OCI-LY7 (cell line): ENCODE data around the gene EML3. TPM values are rescaled to one million over a fixed set of nuclear protein-coding genes. Genes with fewer than 3 reads are reported as not detected.

ENCODE experiments used
- BruUV-seq: library from RNA; stranded (reverse); fragments of 400-500 nt; replicated peaks from 2 replicates; lab custom pipeline; 2021; lab: Mats Ljungman, UMichigan
- CTCF ChIA-PET: fragments of 300-600 bp; sonication (Branson Sonifier 250); formaldehyde crosslinking; loops from one replicate; lab custom pipeline; 2022; ENCODE audit warnings: antibody characterized with exemption; ENCODE audit not compliant: unreplicated experiment; lab: Charles Lee
- POLR2A ChIA-PET: fragments of 300-600 bp; sonication (Branson Sonifier 250); formaldehyde crosslinking; loops from one replicate; lab custom pipeline; 2022; ENCODE audit warnings: antibody characterized with exemption; lab: Charles Lee
- DNase-seq: peaks from one replicate; pipeline ENCODE4 v3.0.0-alpha.2; 2015; ENCODE audit warnings: low spot score
- H2AFZ ChIP-seq: fragments of 200-600 bp; sonication (generic), shearing (Covaris generic); 2 replicates; pipeline ENCODE4 v1.6.1; 2014; ENCODE audit warnings: mild to moderate bottlenecking, antibody characterized with exemption, low read length, moderate library complexity
- H3K27ac ChIP-seq: fragments of 200-600 bp; sonication (generic); 2 replicates; pipeline ENCODE4 v1.5.1; 2014; ENCODE audit warnings: mixed run types, low read depth, mild to moderate bottlenecking, moderate library complexity, low read length, inconsistent platforms; ENCODE audit not compliant: poor library complexity, severe bottlenecking
- H3K36me3 ChIP-seq: fragments of 200-600 bp; sonication (generic); 2 replicates; pipeline ENCODE4 v1.6.1; 2014; ENCODE audit warnings: mild to moderate bottlenecking, antibody characterized with exemption, low read length, moderate library complexity, mixed read lengths; ENCODE audit not compliant: insufficient read depth
- H3K4me1 ChIP-seq: fragments of 200-600 bp; sonication (generic); 2 replicates; pipeline ENCODE4 v1.5.1; 2014; ENCODE audit warnings: mild to moderate bottlenecking, low read length; ENCODE audit not compliant: insufficient read depth, poor library complexity, severe bottlenecking
- H3K4me2 ChIP-seq: fragments of 200-600 bp; sonication (generic); 2 replicates; pipeline ENCODE4 v1.6.1; 2014; ENCODE audit warnings: mild to moderate bottlenecking, low read length
- H3K4me3 ChIP-seq: fragments of 200-600 bp; sonication (generic); 2 replicates; pipeline ENCODE4 v1.5.1; 2014; ENCODE audit warnings: mild to moderate bottlenecking, low read depth, low read length; ENCODE audit not compliant: poor library complexity, severe bottlenecking
- H3K79me2 ChIP-seq: fragments of 200-600 bp; sonication (generic); 2 replicates; pipeline ENCODE4 v1.6.1; 2016; ENCODE audit warnings: low read depth, mild to moderate bottlenecking, low read length, moderate library complexity, mixed read lengths; ENCODE audit not compliant: insufficient read depth
- H3K9me2 ChIP-seq: fragments of 200-600 bp; sonication (generic); 2 replicates; pipeline ENCODE4 v1.6.1; 2016; ENCODE audit warnings: mild to moderate bottlenecking, low read length, mixed read lengths; ENCODE audit not compliant: insufficient read depth
- H3K9me3 ChIP-seq: fragments of 200-600 bp; sonication (generic); 2 replicates; pipeline ENCODE4 v1.6.1; 2014; ENCODE audit warnings: mild to moderate bottlenecking, mixed run types, low read length, mixed read lengths
- H4K20me1 ChIP-seq: fragments of 200-600 bp; sonication (generic); 2 replicates; pipeline ENCODE4 v1.6.1; 2014; ENCODE audit warnings: mild to moderate bottlenecking, antibody characterized with exemption, low read length, moderate library complexity, mixed read lengths; ENCODE audit not compliant: insufficient read depth
- EZH2phosphoT487 ChIP-seq: fragments of 200-600 bp; sonication (generic); IDR thresholded peaks from 2 replicates; pipeline ENCODE4 v1.6.1; 2018; ENCODE audit warnings: low read depth, borderline replicate concordance, mild to moderate bottlenecking, mixed run types, antibody characterized with exemption, low read length, moderate library complexity, mixed read lengths
- intact Hi-C: fragments of 100-400 bp; cut with micrococcal nuclease; formaldehyde crosslinking; loops from one replicate; pipeline ENCODE4 v1.10.0; 2022; ENCODE audit not compliant: unreplicated experiment
- total RNA-seq, 2 experiments: library from RNA; depleted of rRNA in 1 of 2; stranded (reverse); fragments of >200 nt in 1 of 2; shearing (Covaris generic) in 1 of 2; gene quantifications; 2 replicates each; pipeline ENCODE4 v1.2.3, GENCODE V29; 2014 to 2022
- TF ChIP-seq, protein P1 (sequence below): fragments of 200-600 bp; sonication (generic); conservative IDR thresholded peaks from 2 replicates; pipeline ENCODE4 v1.5.1; 2014; ENCODE audit warnings: mild to moderate bottlenecking, antibody characterized with exemption, low read length, moderate library complexity, mixed read lengths

EML3 gene
- total RNA-seq, 2 experiments from 2014 or later = 52.8 to 81.6 TPM

DNA sequence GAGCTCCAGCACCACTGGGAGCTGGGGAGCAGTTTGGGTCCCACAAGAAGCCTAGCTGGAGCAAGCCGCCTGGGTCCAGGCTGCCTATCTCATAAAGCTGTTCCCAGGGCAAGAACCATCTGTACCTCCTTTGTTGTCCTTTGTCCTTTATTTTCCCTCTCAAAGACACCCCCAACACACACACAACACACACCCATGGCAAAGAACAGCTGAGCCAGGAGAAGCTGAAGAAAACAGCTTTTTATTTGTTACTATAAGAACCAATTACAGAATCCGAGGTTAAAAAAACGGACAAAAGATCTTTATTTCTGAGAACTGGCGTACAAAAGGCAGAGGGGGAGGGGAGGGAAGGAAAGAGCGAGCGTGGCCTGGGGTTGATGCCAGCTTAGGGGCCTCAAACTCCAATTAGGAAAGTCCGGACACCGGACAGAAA, 19.6 kb downstream of the EML3 start:
- no TSS peak for BruUV-seq
- Histone ChIP-seq H3K4me3 (no peak overlapping the region), H3K27ac (peak overlapping the region; percentile 66), H3K36me3 (peaks cover 69% of the 10 kb centered on the region), H3K79me2 (peaks cover 29% of the 10 kb centered on the region; the same call in 1 of the 2 replicates), H3K9me3 (no peaks in the 10 kb centered on the region), H3K4me2 (peak overlapping the region; percentile 80), H4K20me1 (no peaks in the 10 kb centered on the region), H2AFZ (no peak overlapping the region), H3K4me1 (peaks cover 33% of the 10 kb centered on the region), H3K9me2 (no peaks in the 10 kb centered on the region)
- DNase-seq = no peak
- POLR2A ChIA-PET = interaction anchor here (1.3 to 3.3 kb wide), 6 partner anchors 8 to 71 kb away, joined by 3 to 37 read pairs (median 19); partner anchors contain the start of genes B3GAT3, C11orf98, CSKMT and EEF1G
- intact Hi-C loops = loop anchor here (5.0 to 10.0 kb wide), 3 partner anchors 74 to 242 kb away; partner anchors contain the start of genes C11orf98, CSKMT, HNRNPUL2 and STX5
- CTCF ChIA-PET = interaction anchor here (0.8 kb wide), 1 partner anchor 7 kb away, joined by 3 read pairs; no protein-coding TSS in a partner anchor
- TF ChIP-seq, protein P1, sequence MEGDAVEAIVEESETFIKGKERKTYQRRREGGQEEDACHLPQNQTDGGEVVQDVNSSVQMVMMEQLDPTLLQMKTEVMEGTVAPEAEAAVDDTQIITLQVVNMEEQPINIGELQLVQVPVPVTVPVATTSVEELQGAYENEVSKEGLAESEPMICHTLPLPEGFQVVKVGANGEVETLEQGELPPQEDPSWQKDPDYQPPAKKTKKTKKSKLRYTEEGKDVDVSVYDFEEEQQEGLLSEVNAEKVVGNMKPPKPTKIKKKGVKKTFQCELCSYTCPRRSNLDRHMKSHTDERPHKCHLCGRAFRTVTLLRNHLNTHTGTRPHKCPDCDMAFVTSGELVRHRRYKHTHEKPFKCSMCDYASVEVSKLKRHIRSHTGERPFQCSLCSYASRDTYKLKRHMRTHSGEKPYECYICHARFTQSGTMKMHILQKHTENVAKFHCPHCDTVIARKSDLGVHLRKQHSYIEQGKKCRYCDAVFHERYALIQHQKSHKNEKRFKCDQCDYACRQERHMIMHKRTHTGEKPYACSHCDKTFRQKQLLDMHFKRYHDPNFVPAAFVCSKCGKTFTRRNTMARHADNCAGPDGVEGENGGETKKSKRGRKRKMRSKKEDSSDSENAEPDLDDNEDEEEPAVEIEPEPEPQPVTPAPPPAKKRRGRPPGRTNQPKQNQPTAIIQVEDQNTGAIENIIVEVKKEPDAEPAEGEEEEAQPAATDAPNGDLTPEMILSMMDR = no peak
- TF ChIP-seq EZH2phosphoT487 = no peak

DNA sequence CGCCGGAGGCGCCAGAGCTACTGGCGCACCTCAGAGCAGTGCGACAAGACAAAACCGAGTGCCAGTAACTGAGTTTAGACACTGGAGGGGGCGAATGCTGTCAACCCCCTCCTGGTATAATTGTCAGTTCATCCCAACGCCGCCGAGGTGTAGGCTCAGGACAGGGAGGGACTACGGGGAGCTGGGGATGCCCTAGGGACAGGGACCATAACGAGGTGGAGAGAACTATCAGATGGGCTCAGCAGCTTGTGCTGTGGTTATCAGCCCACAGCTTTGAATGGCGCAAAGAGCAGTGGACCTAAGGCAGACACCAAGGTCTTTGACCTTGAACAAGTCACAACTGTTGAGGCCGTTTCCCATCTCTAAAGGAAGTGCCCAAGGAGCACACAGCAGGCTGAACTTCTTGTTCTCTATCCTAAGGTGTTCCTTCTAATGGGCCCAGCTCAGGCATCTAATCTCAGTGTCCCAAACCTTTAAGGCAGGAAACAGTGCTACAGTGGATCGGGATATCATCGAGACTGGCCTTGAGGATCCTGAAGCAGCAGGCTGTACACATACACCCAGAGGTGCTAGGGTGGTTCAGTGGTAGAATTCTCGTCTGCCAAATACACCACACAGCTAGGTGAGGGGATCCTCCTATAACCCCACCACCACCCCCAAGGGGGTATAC, 20.3 kb downstream of the EML3 start:
- Histone ChIP-seq H3K4me1 (peaks cover 33% of the 10 kb centered on the region), H3K36me3 (peaks cover 69% of the 10 kb centered on the region), H3K4me3 (peak overlapping the region; percentile 85), H2AFZ (0 out of 2 replicates have a peak overlapping the region, but pooled peaks have one; percentile 4), H3K9me3 (no peaks in the 10 kb centered on the region), H3K27ac (peak overlapping the region; percentile 66), H3K4me2 (peak overlapping the region; percentile 80), H3K79me2 (peaks cover 25% of the 10 kb centered on the region; the same call in 1 of the 2 replicates), H3K9me2 (no peaks in the 10 kb centered on the region), H4K20me1 (no peaks in the 10 kb centered on the region)
- peak; percentile 32 for DNase-seq
- TSS peak; percentile 100 for BruUV-seq
- TF ChIP-seq, protein P1 = 0 out of 2 replicates have a peak, but pooled peaks have one; percentile 7
- TF ChIP-seq EZH2phosphoT487 = no peak
- CTCF ChIA-PET = interaction anchor here (0.6 to 1.3 kb wide), 6 partner anchors 8 to 62 kb away, joined by 3 to 4 read pairs (median 3); partner anchors contain the start of gene MTA2
- POLR2A ChIA-PET = interaction anchor here (0.8 to 3.3 kb wide), 25 partner anchors 9 to 265 kb away, joined by 3 to 37 read pairs (median 4); partner anchors contain the start of genes B3GAT3, C11orf98, CSKMT and EEF1G
- intact Hi-C loops = loop anchor here (5.0 to 10.0 kb wide), 3 partner anchors 75 to 243 kb away; partner anchors contain the start of genes C11orf98, CSKMT, HNRNPUL2 and STX5
